NCI-H82 (cell line): ENCODE measurements around the gene ABHD16B.
A peak's percentile ranks its signal among the peaks of the same experiment; 100 is the strongest.

Experiments
- DNase-seq: peaks from one replicate; lab custom pipeline; 2025; lab: John Stamatoyannopoulos, UW

Gene ABHD16B

GRCh38 chr20:63895952-63896263 lies 34.6 kb downstream of the ABHD16B start:
- DNase-seq: no peak

DNA sequence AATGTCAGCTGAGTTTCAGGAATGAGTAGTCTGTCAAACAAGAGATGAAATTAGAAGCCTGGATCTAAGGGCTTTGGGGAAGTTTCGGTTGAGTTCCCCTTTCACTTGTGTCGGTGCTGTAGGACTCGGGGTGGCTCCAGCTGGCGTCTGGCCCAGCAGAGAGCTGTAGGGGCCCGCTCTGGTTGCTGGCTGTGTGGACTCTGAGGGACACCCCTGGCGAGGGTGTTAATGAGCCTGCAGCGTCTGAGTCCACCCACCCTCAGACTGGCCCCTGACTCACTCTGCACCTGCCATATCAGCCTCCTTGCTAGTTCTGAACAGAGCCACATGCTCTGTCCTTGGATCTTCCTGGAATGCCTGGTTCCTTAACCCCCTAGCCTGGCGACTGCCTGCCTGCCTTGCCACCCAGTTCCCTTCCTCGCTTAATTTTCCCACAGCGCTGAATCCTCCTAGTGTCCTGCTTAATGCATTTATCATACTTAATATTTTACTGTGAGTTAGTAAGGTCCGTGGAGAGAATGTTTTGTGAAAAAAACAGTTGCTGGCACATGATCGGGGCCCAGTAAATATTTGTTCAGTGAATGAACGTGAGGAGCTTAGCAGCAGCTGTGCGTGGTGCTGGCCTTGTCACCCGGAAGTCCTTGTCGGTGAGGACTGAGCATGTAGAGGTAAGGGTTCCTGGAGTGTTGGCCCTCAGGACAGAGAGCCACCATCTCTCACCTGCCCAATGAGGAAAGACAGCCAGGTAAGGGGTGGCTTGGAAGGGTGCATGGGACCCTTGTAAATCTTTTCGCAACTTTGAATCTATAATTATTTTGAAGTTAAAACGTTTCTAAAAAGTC lies 35.2 kb downstream of the ABHD16B start:
- peak; percentile 55 for DNase-seq

- DNase-seq: no peak
These were observed 36.8 kb downstream of the ABHD16B start for GRCh38 chr20:63897978-63898561.

DNA sequence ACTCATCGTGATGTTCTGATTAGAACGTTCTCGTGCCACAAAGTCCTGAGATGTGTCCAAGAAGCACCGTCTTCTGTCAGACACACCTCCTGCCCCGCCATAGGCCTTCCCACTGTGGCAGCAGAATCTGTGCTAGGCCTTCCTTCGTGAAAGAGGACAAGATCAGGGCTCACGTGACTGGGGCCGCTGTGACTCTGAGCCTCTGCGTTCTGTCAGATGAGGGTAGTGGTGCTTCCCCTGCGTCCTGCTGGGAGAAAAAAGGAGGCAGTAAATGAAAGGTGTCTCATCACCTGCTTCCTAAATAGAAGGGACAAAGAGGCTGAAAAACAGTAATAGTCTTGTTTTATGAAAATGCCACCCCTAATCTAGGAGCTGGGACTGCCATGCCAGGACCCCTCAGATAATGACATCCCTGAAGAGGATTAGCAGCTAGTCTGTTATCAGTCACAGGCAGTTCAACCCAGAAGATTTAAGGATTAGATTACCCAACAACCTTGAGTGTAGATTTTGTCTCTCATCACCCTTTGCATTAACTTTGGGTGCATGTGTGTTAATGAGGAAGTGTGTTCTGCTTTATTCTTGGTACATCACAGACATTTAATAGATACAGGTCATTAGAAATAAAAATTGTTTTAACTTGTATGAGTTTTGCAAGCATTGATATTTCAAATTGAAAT lies 37.7 kb downstream of the ABHD16B start:
- DNase-seq: peak; percentile 91

DNA sequence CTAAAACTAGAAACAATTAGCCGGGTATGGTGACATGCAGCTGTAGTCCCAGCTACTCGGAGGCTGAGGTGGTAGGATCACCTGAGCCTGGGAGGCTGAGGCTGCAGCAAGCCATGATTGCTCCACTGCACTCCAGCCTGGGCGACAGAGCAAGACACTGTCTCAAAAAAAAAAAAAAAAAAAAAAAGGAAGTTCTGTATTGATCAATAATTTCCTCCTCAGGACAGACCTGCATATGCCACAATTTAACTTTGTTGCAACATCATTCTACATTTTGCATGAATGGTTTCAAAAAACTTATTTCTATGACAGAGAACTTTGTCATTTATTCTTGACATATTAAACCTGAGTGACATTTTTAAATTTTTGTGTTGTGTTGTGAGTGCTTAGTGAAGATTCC lies 39.1 kb downstream of the ABHD16B start:
- DNase-seq: no peak

GRCh38 chr20:63903796-63904561 lies 42.7 kb downstream of the ABHD16B start:
- DNase-seq: no peak

- DNase-seq: no peak
These were observed 46.8 kb downstream of the ABHD16B start for GRCh38 chr20:63908008-63908682.

GRCh38 chr20:63911176-63911575 lies 49.9 kb downstream of the ABHD16B start:
- DNase-seq: no peak
